HepG2 (cell line): Measurements from ENCODE around the gene PLA2G2A. TPM values are rescaled to one million over a fixed set of nuclear protein-coding genes. Genes with fewer than 3 reads are reported as not detected.

Experiments
- ATF7 ChIP-seq, 2 experiments: fragments of 450-650 bp in 1 of 2; sonication (generic) in 1 of 2; formaldehyde crosslinking in 1 of 2; IDR thresholded peaks; 2 replicates each; pipeline versions ENCODE4 v1.4.0 to v1.6.1; 2016 to 2020; ENCODE audit warnings: antibody characterized with exemption in 1 of 2, mild to moderate bottlenecking in 1 of 2, missing genetic modification reagents in 1 of 2
- ESRRA ChIP-seq: sonication (generic); formaldehyde crosslinking; IDR thresholded peaks from 2 replicates; pipeline ENCODE4 v1.5.1; 2020; ENCODE audit warnings: mild to moderate bottlenecking, low read depth, missing genetic modification reagents
- FOXA1 ChIP-seq, 2 experiments: fragments of 450-650 bp in 1 of 2; sonication (generic) in 1 of 2; formaldehyde crosslinking in 1 of 2; IDR thresholded peaks; 2 replicates each; pipeline versions ENCODE4 v1.4.0 to v1.6.1; 2016 to 2020; ENCODE audit warnings: missing genetic modification reagents in 1 of 2
- MEF2D ChIP-seq: sonication (generic); formaldehyde crosslinking; IDR thresholded peaks from 2 replicates; pipeline ENCODE4 v1.5.1; 2020; ENCODE audit warnings: mild to moderate bottlenecking, missing genetic modification reagents
- MIER2 ChIP-seq: IDR thresholded peaks from 2 replicates; pipeline ENCODE4 v1.6.1; 2016; ENCODE audit warnings: missing biosample characterization, missing genetic modification reagents
- NFYC ChIP-seq: IDR thresholded peaks from 2 replicates; pipeline ENCODE4 v1.6.1; 2016; ENCODE audit warnings: missing genetic modification reagents, missing compliant biosample characterization
- NR3C1 ChIP-seq: sonication (generic); formaldehyde crosslinking; IDR thresholded peaks from 2 replicates; pipeline ENCODE4 v1.4.0; 2020; ENCODE audit warnings: missing genetic modification reagents
- PITX1 ChIP-seq: sonication (generic); formaldehyde crosslinking; IDR thresholded peaks from 2 replicates; pipeline ENCODE4 v1.5.1; 2020; ENCODE audit warnings: mild to moderate bottlenecking, missing genetic modification reagents
- SP4 ChIP-seq: sonication (generic); formaldehyde crosslinking; IDR thresholded peaks from 2 replicates; pipeline ENCODE4 v1.8.1; 2023; ENCODE audit warnings: mild to moderate bottlenecking, missing genetic modification reagents
- STAT5B ChIP-seq: sonication (generic); formaldehyde crosslinking; IDR thresholded peaks from 2 replicates; pipeline ENCODE4 v1.4.0; 2020; ENCODE audit warnings: missing genetic modification reagents
- THAP11 ChIP-seq: IDR thresholded peaks from 2 replicates; pipeline ENCODE4 v1.6.1; 2016; ENCODE audit warnings: missing biosample characterization, missing genetic modification reagents
- ZBTB42 ChIP-seq: sonication (generic); formaldehyde crosslinking; IDR thresholded peaks from 2 replicates; pipeline ENCODE4 v1.5.0; 2020; ENCODE audit warnings: mild to moderate bottlenecking, missing genetic modification reagents
- ZC3H13 ChIP-seq: sonication (generic); formaldehyde crosslinking; IDR thresholded peaks from 2 replicates; pipeline ENCODE4 v1.8.1; 2023; ENCODE audit warnings: mild to moderate bottlenecking, missing genetic modification reagents, moderate library complexity
- ZNF260 ChIP-seq: sonication (generic); formaldehyde crosslinking; IDR thresholded peaks from 2 replicates; pipeline ENCODE4 v1.4.0; 2020; ENCODE audit warnings: missing genetic modification reagents, low read depth, mild to moderate bottlenecking, borderline replicate concordance
- ZNF274 ChIP-seq: sonication (generic); formaldehyde crosslinking; IDR thresholded peaks from 2 replicates; pipeline ENCODE4 v1.5.1; 2020; ENCODE audit warnings: mild to moderate bottlenecking, missing genetic modification reagents
- ZNF282 ChIP-seq: fragments of 450-650 bp; IDR thresholded peaks from 2 replicates; pipeline ENCODE4 v1.6.1; 2018; ENCODE audit not compliant: partially characterized antibody
- ZNF329 ChIP-seq: sonication (generic); formaldehyde crosslinking; IDR thresholded peaks from 2 replicates; pipeline ENCODE4 v1.9.0; 2021; ENCODE audit warnings: low read depth, mild to moderate bottlenecking, missing genetic modification reagents
- ZNF350 ChIP-seq: sonication (generic); formaldehyde crosslinking; IDR thresholded peaks from 2 replicates; pipeline ENCODE4 v1.4.0; 2020; ENCODE audit warnings: mild to moderate bottlenecking, low read depth, missing genetic modification reagents, borderline replicate concordance
- ZNF530 ChIP-seq: sonication (generic); formaldehyde crosslinking; IDR thresholded peaks from 2 replicates; pipeline ENCODE4 v1.5.0; 2020; ENCODE audit warnings: low read depth, mild to moderate bottlenecking, missing genetic modification reagents
- ZNF567 ChIP-seq: sonication (generic); formaldehyde crosslinking; IDR thresholded peaks from 2 replicates; pipeline ENCODE4 v1.8.1; 2023; ENCODE audit warnings: mild to moderate bottlenecking, missing genetic modification reagents, borderline replicate concordance
- ZSCAN9 ChIP-seq: IDR thresholded peaks from 2 replicates; pipeline ENCODE4 v1.6.1; 2016; ENCODE audit warnings: borderline replicate concordance
- polyA plus RNA-seq, 8 experiments: library from polyadenylated mRNA; depleted of rRNA in 3 of 8; stranded (reverse) in 7 of 8; unstranded in 1 of 8; fragments of >200 nt; fragmentation: Illumina TruSeq in 4 of 8; extraction: Trizol in 4 of 8; gene quantifications; 2 replicates each; pipeline versions ENCODE4 v1.2.1 to v1.2.3, GENCODE V29; 2011 to 2016; ENCODE audit warnings: low read depth in 4 of 8, missing spikeins in 1 of 8, mixed read lengths in 1 of 8; ENCODE audit not compliant: insufficient read depth in 1 of 8
- total RNA-seq, 5 experiments: library from RNA; depleted of rRNA; stranded (reverse); fragments of >200 nt; fragmentation: Illumina TruSeq; extraction: Trizol; gene quantifications; 2 replicates each; pipeline ENCODE4 v1.2.3, GENCODE V29; 2016; ENCODE audit warnings: low read depth in 1 of 5
- TF ChIP-seq, protein P1 (sequence below): sonication (generic); formaldehyde crosslinking; IDR thresholded peaks from 2 replicates; pipeline ENCODE4 v1.4.0; 2020; ENCODE audit warnings: missing genetic modification reagents
- TF ChIP-seq, protein P2 (sequence below): IDR thresholded peaks from 2 replicates; pipeline ENCODE4 v1.6.1; 2016; ENCODE audit warnings: missing biosample characterization, missing genetic modification reagents, low read depth
- TF ChIP-seq, protein P3 (sequence below): IDR thresholded peaks from 2 replicates; pipeline ENCODE4 v1.6.1; 2016; ENCODE audit warnings: missing compliant biosample characterization, missing genetic modification reagents, borderline replicate concordance
- TF ChIP-seq, protein P4 (sequence below): sonication (generic); formaldehyde crosslinking; conservative IDR thresholded peaks from 2 replicates; pipeline ENCODE4 v1.8.0; 2022; ENCODE audit warnings: mild to moderate bottlenecking, moderate library complexity, missing genetic modification reagents

Gene PLA2G2A
- total and polyA plus RNA-seq, 2 of the 13 experiments (the other 11 are each of a cell fraction or from before 2014, with no cell fraction given): 0.35 to 30.3 TPM

DNA sequence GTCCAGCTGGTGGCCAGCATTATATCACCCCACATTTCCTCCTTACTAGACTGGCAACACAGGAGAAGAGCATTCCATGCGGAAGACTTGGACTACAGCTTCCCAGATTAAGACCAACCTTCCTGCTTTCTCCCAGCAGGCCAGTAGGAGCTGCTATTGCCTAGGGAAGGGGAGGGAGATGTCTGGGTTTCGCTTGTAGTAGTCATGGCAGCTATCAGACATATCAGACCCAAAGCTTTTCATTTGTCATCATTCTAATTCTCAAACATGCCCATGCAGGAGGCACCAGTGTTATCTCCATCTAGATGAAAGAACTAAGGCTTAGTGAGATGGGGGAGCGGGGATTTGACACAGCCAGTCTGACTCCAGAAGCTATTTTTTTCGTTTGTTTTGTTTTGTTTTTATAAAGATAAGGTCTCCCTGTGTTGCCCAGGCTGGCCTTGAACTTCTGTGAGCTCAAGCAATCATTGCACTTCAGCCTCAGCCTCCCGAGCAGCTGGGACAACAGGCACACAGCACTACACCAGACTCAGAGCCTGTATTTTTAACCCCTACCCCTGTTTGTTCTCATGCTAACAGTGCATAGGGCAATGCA is 4.5 kb downstream of the PLA2G2A start (continued):
- TF ChIP-seq, protein P1, sequence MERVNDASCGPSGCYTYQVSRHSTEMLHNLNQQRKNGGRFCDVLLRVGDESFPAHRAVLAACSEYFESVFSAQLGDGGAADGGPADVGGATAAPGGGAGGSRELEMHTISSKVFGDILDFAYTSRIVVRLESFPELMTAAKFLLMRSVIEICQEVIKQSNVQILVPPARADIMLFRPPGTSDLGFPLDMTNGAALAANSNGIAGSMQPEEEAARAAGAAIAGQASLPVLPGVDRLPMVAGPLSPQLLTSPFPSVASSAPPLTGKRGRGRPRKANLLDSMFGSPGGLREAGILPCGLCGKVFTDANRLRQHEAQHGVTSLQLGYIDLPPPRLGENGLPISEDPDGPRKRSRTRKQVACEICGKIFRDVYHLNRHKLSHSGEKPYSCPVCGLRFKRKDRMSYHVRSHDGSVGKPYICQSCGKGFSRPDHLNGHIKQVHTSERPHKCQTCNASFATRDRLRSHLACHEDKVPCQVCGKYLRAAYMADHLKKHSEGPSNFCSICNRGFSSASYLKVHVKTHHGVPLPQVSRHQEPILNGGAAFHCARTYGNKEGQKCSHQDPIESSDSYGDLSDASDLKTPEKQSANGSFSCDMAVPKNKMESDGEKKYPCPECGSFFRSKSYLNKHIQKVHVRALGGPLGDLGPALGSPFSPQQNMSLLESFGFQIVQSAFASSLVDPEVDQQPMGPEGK (CRISPR knock-in tag): peak; percentile 47; the same call in 1 of the 2 replicates
- TF ChIP-seq ATF7 (IDR thresholded peaks at IDR 0.05) (no peak), ATF7 (CRISPR knock-in tag; IDR thresholded peaks at IDR 0.05) (no peak; the same call in 1 of the 2 replicates), MIER2 (CRISPR knock-in tag) (peak; percentile 11; the same call in 1 of the 2 replicates), ZNF282 (no peak), ZNF260 (CRISPR knock-in tag) (no peak), ZSCAN9 (CRISPR knock-in tag) (no peak), THAP11 (CRISPR knock-in tag) (peak; percentile 41; the same call in 1 of the 2 replicates), SP4 (CRISPR knock-in tag) (no peak), ZNF274 (CRISPR knock-in tag) (no peak), ZNF350 (CRISPR knock-in tag) (no peak), MEF2D (peak; percentile 82), PITX1 (peak; percentile 94), ZC3H13 (CRISPR knock-in tag) (no peak), NR3C1 (CRISPR knock-in tag) (no peak), ZNF530 (CRISPR knock-in tag) (no peak), ZNF567 (CRISPR knock-in tag) (no peak), STAT5B (no peak), ESRRA (CRISPR knock-in tag) (no peak), ZNF329 (CRISPR knock-in tag) (no peak), FOXA1 (IDR thresholded peaks at IDR 0.05) (no peak), FOXA1 (CRISPR knock-in tag; IDR thresholded peaks at IDR 0.05) (peak; percentile 77), NFYC (CRISPR knock-in tag) (no peak), ZBTB42 (CRISPR knock-in tag) (no peak)
- TF ChIP-seq, protein P2, sequence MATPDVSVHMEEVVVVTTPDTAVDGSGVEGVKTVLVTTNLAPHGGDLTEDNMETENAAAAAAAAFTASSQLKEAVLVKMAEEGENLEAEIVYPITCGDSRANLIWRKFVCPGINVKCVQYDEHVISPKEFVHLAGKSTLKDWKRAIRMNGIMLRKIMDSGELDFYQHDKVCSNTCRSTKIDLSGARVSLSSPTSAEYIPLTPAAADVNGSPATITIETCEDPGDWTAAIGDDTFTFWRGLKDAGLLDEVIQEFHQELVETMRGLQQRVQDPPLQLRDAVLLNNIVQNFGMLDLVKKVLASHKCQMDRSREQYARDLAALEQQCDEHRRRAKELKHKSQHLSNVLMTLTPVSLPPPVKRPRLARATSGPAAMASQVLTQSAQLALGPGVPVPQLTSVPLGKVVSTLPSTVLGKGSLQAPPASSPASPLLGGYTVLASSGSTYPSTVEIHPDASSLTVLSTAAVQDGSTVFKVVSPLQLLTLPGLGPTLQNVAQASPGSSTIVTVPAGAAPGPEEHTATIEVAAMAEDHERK (CRISPR knock-in tag): no peak
- TF ChIP-seq, protein P3, sequence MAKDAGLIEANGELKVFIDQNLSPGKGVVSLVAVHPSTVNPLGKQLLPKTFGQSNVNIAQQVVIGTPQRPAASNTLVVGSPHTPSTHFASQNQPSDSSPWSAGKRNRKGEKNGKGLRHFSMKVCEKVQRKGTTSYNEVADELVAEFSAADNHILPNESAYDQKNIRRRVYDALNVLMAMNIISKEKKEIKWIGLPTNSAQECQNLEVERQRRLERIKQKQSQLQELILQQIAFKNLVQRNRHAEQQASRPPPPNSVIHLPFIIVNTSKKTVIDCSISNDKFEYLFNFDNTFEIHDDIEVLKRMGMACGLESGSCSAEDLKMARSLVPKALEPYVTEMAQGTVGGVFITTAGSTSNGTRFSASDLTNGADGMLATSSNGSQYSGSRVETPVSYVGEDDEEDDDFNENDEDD (CRISPR knock-in tag): 0 out of 2 replicates have a peak, but pooled peaks have one; percentile 32
- TF ChIP-seq, protein P4, sequence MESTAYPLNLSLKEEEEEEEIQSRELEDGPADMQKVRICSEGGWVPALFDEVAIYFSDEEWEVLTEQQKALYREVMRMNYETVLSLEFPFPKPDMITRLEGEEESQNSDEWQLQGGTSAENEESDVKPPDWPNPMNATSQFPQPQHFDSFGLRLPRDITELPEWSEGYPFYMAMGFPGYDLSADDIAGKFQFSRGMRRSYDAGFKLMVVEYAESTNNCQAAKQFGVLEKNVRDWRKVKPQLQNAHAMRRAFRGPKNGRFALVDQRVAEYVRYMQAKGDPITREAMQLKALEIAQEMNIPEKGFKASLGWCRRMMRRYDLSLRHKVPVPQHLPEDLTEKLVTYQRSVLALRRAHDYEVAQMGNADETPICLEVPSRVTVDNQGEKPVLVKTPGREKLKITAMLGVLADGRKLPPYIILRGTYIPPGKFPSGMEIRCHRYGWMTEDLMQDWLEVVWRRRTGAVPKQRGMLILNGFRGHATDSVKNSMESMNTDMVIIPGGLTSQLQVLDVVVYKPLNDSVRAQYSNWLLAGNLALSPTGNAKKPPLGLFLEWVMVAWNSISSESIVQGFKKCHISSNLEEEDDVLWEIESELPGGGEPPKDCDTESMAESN (CRISPR knock-in tag): no peak
